ENCODE results near the gene SPG21. TPM values are rescaled to one million over a fixed set of nuclear protein-coding genes. Genes with fewer than 3 reads are reported as not detected.

The SPG21 gene
- polyA plus RNA-seq, 1 donor from 2014 or later = 67.7 TPM

DNA sequence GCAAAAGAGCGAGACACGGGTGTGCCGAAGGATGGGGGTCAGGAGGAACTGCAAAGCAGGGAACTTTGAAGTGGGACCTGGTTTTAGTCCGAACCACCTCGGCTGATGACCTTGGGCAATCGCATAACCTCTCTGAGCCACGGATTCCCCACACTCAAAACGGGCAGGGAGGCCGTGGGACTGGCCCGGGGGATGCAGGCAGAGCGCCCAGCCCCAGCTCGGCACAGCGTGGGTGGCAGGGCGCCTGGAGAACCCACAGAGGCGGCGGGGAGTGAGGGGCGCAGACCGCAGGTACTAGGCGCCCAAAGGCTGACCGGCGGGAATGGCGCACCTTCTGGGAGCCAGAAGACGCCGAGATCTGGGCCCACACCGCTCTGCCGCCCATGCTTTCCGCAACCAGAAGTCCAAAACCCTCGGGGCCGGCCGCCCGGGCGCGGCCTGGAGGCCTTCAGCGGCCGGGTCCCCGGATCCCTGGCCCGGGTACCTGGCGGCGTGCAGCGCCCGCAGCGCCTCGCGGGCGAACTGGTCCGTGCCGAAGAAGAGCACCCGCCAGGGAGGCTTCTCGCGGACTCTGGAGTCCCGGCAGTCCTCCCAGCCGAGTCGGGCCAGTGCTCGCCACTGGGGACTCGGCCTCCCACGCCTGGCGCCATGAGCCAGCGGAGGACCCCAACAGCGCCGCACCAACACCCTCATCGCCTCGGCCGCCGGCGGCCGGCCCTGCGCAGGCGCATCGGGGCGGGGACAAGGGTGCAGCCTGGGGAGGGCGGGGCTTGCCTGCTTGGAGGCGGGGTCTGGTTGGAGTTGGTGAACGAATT is 39.4 kb upstream of the SPG21 start, which contains the start of gene MTFMT:
TSS of gene MTFMT (minus strand) at position 719 of the 815 bp plus-strand sequence. CDS start at position 693, 26 bp downstream.
- Histone ChIP-seq H2AFZ (ENCODE audit: low read depth, low read length) (peak within 1 kb of the TSS; percentile 74), H3K4me2 (ENCODE audit: low read length) (peak within 1 kb of the TSS; percentile 70), H3K79me2 (replicated peaks; ENCODE audit: insufficient read depth, low read length) (peaks cover 3% of the 10 kb centered on the region), H3K9me3 (ENCODE audit: low read length) (no peaks in the 10 kb centered on the region), H3F3A (ENCODE audit: insufficient read depth, low read length, poor library complexity, severe bottlenecking) (no peaks in the 10 kb centered on the region), H3K9ac (ENCODE audit: low read length) (peak within 1 kb of the TSS; percentile 80), H3K36me3 (ENCODE audit: insufficient read depth, low read length) (no peaks in the 10 kb centered on the region), H3K27me3 (ENCODE audit: insufficient read depth, low read depth, low read length) (no peaks in the 10 kb centered on the region), H3K9me2 (ENCODE audit: insufficient read depth, low read length) (no peaks in the 10 kb centered on the region), H3K4me3 (ENCODE audit: low read length) (peak within 1 kb of the TSS; percentile 96), H3K27ac (ENCODE audit: low read length) (peak within 1 kb of the TSS; percentile 7), H4K20me1 (ENCODE audit: insufficient read depth) (no peaks in the 10 kb centered on the region)
- TF ChIP-seq, protein P1, sequence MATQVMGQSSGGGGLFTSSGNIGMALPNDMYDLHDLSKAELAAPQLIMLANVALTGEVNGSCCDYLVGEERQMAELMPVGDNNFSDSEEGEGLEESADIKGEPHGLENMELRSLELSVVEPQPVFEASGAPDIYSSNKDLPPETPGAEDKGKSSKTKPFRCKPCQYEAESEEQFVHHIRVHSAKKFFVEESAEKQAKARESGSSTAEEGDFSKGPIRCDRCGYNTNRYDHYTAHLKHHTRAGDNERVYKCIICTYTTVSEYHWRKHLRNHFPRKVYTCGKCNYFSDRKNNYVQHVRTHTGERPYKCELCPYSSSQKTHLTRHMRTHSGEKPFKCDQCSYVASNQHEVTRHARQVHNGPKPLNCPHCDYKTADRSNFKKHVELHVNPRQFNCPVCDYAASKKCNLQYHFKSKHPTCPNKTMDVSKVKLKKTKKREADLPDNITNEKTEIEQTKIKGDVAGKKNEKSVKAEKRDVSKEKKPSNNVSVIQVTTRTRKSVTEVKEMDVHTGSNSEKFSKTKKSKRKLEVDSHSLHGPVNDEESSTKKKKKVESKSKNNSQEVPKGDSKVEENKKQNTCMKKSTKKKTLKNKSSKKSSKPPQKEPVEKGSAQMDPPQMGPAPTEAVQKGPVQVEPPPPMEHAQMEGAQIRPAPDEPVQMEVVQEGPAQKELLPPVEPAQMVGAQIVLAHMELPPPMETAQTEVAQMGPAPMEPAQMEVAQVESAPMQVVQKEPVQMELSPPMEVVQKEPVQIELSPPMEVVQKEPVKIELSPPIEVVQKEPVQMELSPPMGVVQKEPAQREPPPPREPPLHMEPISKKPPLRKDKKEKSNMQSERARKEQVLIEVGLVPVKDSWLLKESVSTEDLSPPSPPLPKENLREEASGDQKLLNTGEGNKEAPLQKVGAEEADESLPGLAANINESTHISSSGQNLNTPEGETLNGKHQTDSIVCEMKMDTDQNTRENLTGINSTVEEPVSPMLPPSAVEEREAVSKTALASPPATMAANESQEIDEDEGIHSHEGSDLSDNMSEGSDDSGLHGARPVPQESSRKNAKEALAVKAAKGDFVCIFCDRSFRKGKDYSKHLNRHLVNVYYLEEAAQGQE (IDR thresholded peaks at IDR 0.05; ENCODE audit: borderline replicate concordance) = peak; percentile 44
- TF ChIP-seq MXI1 (conservative IDR thresholded peaks at IDR 0.05; ENCODE audit: poor library complexity, severe bottlenecking) (peak; percentile 93), POLR2AphosphoS5 (IDR thresholded peaks at IDR 0.05) (peak; percentile 95), TAF1 (IDR thresholded peaks at IDR 0.05; ENCODE audit: low read depth) (peak; percentile 45), SMC3 (conservative IDR thresholded peaks at IDR 0.05; ENCODE audit: poor library complexity) (no peak), EP300 (conservative IDR thresholded peaks at IDR 0.05; ENCODE audit: poor library complexity, severe bottlenecking) (no peak)

DNA sequence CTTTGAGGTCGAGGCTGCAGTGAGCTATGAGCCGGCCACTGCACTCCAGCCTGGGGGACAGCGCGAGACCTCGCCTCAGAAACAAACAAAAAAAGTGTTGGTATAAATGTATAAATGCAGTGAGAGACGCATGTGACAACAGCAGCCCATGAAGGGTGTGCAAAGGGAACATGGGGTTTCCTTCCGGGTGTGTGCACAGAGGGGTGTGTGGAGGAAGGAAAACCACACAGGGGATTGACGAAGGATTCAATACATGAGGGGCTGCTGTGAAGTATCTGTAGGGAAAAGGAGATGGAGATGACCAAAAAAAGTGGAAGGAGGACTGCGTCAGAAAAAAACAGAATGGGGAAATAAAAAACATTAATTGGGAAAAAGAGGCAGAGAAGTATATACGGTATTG is 38.6 kb upstream of the SPG21 start:
- H3F3A ChIP-seq (ENCODE audit: insufficient read depth, low read length, poor library complexity, severe bottlenecking) = no peaks in the 10 kb centered on the region
- peak overlapping the region; percentile 80 for H3K9ac ChIP-seq (ENCODE audit: low read length)
- no peaks in the 10 kb centered on the region for H3K36me3 ChIP-seq (ENCODE audit: insufficient read depth, low read length)
- peak overlapping the region; percentile 96 for H3K4me3 ChIP-seq (ENCODE audit: low read length)
- H3K4me2 ChIP-seq (ENCODE audit: low read length) = peak overlapping the region; percentile 70
- H2AFZ ChIP-seq (ENCODE audit: low read depth, low read length) = no peak overlapping the region
- peaks cover 3% of the 10 kb centered on the region for H3K79me2 ChIP-seq (replicated peaks; ENCODE audit: insufficient read depth, low read length)
- TF ChIP-seq POLR2AphosphoS5 (IDR thresholded peaks at IDR 0.05) = no peak
- TF ChIP-seq EP300 (conservative IDR thresholded peaks at IDR 0.05; ENCODE audit: poor library complexity, severe bottlenecking) = no peak
- TF ChIP-seq, protein P1 (IDR thresholded peaks at IDR 0.05; ENCODE audit: borderline replicate concordance) = no peak
- TF ChIP-seq, protein P2, sequence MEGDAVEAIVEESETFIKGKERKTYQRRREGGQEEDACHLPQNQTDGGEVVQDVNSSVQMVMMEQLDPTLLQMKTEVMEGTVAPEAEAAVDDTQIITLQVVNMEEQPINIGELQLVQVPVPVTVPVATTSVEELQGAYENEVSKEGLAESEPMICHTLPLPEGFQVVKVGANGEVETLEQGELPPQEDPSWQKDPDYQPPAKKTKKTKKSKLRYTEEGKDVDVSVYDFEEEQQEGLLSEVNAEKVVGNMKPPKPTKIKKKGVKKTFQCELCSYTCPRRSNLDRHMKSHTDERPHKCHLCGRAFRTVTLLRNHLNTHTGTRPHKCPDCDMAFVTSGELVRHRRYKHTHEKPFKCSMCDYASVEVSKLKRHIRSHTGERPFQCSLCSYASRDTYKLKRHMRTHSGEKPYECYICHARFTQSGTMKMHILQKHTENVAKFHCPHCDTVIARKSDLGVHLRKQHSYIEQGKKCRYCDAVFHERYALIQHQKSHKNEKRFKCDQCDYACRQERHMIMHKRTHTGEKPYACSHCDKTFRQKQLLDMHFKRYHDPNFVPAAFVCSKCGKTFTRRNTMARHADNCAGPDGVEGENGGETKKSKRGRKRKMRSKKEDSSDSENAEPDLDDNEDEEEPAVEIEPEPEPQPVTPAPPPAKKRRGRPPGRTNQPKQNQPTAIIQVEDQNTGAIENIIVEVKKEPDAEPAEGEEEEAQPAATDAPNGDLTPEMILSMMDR (IDR thresholded peaks at IDR 0.05; ENCODE audit: poor library complexity, severe bottlenecking) = no peak
- TF ChIP-seq RAD21 (conservative IDR thresholded peaks at IDR 0.05) = no peak
- TF ChIP-seq SMC3 (conservative IDR thresholded peaks at IDR 0.05; ENCODE audit: poor library complexity) = no peak
- no peak for TF ChIP-seq EZH2 (IDR thresholded peaks at IDR 0.05; ENCODE audit: borderline replicate concordance, insufficient read depth, low read length, poor library complexity, severe bottlenecking)
- no peak for TF ChIP-seq MXI1 (conservative IDR thresholded peaks at IDR 0.05; ENCODE audit: poor library complexity, severe bottlenecking)
- no peak for TF ChIP-seq TAF1 (IDR thresholded peaks at IDR 0.05; ENCODE audit: low read depth)
- H3K9me3 ChIP-seq (ENCODE audit: low read length) = no peaks in the 10 kb centered on the region
- H3K27ac ChIP-seq (ENCODE audit: low read length) = no peak overlapping the region
- no peaks in the 10 kb centered on the region for H3K27me3 ChIP-seq (ENCODE audit: insufficient read depth, low read depth, low read length)
- no peaks in the 10 kb centered on the region for H4K20me1 ChIP-seq (ENCODE audit: insufficient read depth)
- H3K9me2 ChIP-seq (ENCODE audit: insufficient read depth, low read length) = no peaks in the 10 kb centered on the region
